Subcutaneous adipose tissue (tissue), 4 donors: ENCODE data around the gene C22orf23. TPM values are rescaled to one million over a fixed set of nuclear protein-coding genes. Genes with fewer than 3 reads are reported as not detected.

Source experiments
- total RNA-seq, 4 donors: library from RNA; depleted of rRNA; stranded (reverse); fragments of >200 nt; gene quantifications; one replicate each; pipeline ENCODE4 v1.1.0, GENCODE V29; 2016
- TF ChIP-seq, protein P1 (sequence below): fragments of 450-650 bp; IDR thresholded peaks from one replicate; pipeline ENCODE4 v1.5.1; 2016; ENCODE audit warnings: low read depth, mild to moderate bottlenecking, control low read depth, antibody characterized with exemption, moderate library complexity

The C22orf23 gene
- total RNA-seq, 4 donors from 2014 or later = 0.68 to 2.1 (median 1.3) TPM; not detected in 1

DNA sequence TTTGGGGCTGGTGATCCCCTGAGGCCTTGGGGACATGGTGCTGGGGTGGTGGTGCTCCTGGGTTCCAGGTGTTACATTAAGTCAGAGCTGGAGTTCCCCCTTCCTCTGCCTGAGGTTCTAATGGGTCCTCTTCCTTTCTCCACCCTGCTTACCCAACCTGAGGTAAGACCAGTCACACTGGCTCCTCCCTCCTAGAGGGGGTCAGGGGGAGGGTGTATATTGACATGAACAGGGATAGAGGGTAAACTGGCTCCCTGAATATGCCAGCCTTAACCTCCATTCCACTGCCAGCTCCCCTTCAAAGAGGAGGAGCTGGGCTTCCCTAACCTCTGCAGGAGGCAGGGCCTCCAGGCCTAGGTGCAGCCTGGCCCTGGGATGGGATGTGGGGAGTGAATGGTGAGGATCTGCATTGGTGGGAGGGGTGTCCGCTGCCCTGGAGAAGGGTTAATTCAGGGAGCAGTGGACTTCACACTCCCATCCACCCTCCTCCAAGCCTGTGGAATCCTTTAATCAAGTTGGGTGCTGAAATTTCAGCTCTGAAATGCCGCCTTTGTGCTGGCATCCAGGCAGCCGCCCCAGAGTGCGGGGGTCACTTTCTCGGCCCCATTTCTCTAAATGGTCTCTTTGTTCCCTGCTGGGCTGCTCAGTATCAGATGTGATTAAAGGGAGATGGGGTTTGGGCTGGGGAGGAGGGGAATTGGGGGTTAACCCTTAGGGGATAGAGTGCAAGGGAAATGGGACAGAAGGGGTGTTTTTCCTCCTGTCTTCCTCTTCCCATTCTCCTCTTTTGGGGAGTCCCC lies 15.3 kb upstream of the C22orf23 start:
- TF ChIP-seq, protein P1, sequence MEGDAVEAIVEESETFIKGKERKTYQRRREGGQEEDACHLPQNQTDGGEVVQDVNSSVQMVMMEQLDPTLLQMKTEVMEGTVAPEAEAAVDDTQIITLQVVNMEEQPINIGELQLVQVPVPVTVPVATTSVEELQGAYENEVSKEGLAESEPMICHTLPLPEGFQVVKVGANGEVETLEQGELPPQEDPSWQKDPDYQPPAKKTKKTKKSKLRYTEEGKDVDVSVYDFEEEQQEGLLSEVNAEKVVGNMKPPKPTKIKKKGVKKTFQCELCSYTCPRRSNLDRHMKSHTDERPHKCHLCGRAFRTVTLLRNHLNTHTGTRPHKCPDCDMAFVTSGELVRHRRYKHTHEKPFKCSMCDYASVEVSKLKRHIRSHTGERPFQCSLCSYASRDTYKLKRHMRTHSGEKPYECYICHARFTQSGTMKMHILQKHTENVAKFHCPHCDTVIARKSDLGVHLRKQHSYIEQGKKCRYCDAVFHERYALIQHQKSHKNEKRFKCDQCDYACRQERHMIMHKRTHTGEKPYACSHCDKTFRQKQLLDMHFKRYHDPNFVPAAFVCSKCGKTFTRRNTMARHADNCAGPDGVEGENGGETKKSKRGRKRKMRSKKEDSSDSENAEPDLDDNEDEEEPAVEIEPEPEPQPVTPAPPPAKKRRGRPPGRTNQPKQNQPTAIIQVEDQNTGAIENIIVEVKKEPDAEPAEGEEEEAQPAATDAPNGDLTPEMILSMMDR = no peak

DNA sequence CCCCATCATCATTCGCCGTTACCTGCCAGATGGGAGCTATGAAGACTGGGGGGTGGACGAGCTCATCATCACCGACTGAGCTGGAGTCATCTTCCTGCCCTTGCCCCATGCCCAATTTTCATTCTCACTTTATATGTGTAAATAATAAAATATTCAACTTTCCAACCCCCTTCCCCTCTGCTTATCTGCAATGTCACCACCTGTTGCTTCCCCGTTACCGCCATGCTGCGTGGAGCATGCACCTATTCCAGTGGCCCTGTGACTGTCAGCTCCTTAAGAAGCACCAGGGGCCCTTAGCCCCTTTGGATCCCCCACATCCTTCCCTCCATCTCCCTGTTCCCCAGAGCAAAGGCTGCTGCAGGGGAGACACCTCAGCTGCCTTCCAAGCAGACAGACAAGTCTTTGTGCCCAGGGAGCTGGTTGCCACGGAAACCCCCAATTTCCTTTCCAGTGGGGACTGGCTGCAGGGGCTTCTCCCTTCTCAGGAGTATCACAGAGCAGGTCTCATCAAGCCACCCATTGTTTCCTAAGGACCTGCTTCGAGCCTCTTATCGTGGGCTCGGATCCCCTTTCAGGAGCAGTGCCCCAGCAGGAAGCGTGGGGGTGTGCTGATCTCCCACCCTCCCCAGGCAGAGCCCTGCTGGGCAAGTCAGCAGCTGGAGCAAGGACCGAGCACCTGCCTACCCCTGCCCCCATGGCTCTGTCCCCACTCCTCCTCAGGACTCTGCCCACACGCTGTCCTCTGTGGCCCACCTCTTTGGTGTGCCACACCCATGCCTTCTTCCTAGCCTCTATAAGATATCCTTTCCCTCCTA lies 14.4 kb upstream of the C22orf23 start:
- TF ChIP-seq, protein P1 = no peak

DNA sequence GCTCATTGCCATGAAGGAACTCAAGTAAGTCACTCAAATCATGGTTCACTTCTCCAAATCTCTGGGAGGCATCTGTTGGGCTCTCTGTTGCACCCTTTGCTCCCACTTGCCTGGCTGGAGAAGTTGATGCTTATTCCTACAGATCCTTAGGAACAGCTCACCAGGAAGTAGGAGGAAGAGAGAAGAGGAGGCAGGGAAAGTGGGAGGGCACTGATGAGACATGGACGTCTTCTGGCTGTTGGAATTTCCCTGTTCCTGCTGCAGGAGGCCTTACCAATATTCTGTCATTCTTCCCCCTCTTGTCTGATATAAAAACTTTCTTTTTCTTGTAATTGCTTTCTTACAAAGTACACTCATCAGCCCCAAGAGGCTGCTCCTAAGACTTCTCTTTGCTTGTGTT lies 13.7 kb upstream of the C22orf23 start:
- TF ChIP-seq, protein P1 = no peak

DNA sequence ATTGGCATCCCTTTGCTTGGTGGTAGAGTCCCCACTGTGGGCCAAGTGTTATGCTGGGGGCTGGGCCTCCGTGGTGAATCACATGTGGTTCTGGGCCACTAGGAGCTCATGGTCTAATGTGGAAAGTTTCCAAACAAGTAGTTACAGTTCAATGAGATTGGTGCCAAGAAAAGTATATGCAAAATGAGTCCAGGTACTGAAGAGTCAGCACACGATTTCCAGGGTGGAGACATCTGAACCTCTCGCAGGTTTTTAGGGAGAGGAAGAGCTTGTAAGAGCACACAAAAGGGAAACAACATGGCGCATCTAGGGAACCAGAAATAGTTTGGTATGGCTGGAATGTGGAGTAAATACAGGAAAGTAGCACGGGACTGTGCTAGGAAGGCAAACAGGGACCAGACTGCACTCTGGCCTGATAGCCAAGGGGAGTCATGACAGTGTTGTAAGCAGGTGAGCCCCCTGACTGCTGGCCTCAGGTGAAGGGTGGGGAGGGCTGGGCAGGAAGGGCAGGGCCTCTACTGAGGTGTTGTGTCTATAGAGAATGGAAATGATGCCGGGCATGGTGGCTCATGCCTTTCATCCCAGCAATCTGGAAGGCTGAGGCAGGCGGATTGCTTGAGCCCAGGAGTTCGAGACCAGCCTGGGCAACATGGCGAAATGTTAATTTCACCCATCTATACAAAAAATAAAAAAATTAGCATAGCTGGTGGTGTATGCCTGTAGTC lies 12.7 kb upstream of the C22orf23 start:
- TF ChIP-seq, protein P1 = no peak

DNA sequence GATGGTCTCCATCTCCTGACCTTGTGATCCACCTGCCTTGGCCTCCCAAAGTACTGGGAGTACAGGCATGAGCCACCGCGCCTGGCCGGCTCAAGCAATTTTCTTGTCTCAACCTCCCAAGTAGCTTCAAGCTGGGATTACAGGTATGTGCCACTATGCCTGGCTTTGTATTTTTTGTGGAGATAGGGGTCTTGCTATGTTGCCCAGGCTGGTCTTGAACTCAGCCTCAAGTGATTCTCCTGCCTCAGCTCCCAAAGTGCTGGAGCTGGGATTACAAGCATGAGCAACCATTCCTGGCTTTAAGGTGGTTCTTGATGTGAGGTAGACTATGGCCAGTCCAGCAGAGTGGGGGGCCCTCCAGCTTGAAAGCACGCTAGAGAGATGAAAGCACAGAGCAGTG lies 7.7 kb upstream of the C22orf23 start:
- TF ChIP-seq, protein P1 = no peak

DNA sequence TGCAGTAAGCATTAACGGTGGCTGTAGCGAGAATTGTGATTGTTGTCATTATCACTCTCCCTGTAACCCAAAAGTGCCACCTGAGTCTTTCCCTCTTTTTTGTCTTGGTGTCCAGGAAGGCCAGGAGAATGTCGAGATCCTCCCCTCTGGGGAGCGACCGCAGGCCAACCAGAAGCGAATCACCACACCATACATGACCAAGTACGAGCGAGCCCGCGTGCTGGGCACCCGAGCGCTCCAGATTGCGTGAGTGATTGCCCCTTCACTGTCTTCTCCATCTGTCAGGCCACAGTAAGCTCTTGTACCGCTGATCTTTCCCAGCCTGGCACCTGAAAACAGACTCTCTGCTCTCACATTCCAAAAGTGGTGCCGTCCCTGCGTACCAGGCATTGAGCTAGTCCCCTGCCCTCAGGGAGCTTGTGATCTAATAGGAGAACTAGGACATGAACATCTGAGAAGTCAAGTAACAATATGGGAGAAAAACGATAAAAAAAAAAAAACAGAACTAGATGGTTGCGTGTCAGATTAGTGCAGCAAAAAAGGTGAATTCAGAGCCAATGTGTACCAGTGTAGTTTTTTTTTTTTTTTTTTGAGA lies 5.9 kb upstream of the C22orf23 start:
- TF ChIP-seq, protein P1 = no peak
